GM18511 (cell line): Measurements from ENCODE around the gene DNPH1.

Experiments used
- ATAC-seq: cut with Tn5 transposase; IDR thresholded peaks from one replicate; pipeline ENCODE4 v1.9.1; 2021; ENCODE audit warnings: mild to moderate bottlenecking, moderate library complexity; ENCODE audit not compliant: unreplicated experiment

Gene DNPH1

DNA sequence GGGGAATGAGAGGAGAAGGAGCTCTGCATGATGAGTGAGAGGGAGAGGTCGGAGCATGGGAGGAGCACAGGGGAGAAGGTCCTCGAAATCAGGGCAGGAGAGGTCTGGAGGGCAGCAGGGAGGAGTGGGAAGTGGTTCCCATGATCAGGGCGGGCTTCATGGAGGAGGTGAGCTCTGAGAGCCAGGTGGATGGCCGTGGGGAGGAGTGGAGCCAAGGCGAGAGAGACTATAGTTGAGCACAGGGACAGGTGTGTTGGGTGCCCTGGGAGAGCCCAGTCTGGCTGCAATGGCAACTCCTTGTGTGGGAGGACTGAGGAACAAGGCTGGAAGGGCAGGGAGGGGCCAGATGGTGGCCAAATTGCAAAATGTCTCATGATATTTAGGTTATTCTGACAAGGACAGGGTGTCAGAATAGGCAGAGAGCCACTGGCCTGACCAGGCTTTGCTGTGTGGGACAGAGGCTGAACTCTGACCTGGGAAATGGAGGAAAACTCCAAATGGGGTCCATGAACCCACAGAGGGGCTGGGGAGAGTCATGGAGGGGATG lies 35.4 kb upstream of the DNPH1 start:
- ATAC-seq: no peak

DNA sequence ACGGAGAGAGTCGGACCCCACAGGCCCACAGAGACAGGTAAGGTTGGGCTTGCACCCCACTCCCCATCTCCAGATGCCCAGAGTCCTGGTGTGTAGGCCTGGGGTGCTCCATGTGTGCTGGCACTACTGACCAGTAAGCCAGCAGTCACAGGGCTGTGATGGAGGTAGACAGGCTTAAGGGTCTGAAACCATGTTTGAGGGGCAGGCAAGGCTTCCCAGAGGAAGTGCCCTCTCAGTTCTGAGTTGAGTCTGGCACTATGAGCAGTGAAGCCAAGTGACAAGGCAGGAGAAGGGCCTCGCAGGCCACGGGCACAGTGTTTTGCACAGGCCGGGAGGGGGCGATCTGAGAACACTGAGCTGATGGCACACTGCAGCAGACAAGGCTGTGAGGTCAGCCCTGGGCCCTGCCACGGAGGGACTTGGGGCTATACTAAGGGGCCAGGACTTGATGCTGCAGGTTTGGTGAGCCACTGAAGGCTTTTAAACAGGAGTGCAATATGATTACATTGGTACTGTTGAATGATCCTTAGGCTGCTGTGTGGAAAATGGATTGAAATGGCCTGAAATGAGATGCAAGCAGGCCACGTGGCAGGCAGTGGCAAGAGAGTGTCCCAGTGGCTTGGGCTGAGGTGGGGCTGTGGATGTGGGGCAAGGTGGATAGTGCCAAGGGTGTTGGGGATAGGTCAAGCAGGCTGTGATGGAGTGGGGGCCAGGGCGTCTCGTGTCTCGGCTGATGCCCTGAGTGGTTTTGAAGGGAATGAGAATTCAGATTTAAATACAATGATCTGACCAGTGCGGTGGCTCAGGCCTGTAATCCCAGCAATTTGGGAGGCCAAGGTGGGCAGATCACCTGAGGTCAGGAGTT lies 34.3 kb upstream of the DNPH1 start:
- ATAC-seq: no peak

GRCh38 chr6:43262780-43263313 lies 33.6 kb upstream of the DNPH1 start:
- ATAC-seq: no peak

DNA sequence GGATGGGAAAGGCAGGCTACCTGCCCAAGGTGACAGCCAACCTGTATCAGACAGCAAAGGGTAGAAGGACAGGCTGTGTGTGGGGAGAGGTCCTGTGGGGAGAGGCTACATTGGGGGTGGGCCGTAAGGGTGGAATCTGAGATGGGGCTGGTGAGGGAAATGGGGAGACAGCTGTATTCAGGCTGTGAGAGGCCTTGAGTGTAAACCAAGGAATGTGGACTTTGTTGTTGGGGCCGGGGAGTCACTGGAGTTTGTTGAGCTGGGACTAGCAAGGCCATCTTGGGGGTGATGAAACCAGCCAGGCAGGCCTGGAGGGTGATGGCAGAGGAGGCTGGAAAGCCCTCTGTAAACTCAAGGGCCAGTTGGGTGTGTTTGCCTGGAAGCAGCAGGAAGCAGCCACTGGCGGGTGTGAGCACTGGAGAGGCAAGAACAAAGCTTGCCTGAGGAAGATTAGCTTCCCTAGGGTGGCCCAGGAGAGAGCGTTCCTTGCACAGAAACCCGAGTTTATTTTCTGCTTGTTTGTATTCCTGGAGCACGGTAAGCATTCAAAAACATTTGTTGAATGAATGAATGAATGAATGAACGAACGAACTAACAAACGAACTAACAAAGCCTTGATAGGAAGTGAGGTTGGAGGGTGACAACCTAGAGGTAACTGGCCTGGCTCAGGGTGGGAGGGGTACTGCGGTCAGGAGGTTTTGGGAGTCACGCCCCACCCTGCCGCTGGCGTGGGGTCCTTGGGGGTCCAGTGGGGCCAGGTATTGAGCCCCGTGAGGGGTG lies 32.9 kb upstream of the DNPH1 start:
- ATAC-seq: no peak

DNA sequence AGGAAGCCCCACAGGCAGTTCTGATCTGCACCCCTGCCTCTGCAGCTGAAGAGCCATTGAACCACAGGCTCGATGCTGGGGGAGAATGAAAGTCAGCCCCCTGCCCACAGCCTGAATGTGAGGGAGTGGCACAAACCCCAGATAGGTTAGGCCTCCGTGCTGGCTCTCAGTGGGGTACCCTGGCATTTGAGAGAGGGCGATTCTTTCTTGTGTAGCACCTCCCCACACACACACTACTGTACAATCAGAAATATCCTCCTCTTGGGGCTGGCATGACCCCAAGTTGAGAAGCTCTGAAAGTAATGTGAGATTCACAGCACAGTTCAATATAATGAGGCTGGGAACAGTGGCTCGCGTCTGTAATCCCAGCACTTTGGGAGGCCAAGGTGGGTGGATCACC lies 31.9 kb upstream of the DNPH1 start:
- ATAC-seq: no peak

DNA sequence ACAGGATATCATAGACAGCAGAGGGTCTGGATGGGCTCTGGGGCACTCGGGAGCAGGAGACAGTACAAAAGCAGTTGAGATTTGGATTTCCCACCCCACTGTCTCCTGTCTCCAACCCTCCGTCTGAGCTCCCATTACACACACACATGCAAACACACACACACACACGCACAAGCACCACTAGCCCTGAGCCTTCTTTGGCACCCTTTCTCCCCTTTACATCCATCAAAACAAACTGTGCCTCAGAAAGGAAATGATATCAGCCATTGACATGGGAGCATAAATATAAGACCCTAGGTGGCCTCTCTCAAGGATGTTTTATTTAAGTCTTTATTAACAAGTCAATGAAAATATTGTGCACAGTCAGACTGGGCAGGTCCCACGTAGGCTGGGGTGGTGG lies 31.5 kb upstream of the DNPH1 start:
- no peak for ATAC-seq

DNA sequence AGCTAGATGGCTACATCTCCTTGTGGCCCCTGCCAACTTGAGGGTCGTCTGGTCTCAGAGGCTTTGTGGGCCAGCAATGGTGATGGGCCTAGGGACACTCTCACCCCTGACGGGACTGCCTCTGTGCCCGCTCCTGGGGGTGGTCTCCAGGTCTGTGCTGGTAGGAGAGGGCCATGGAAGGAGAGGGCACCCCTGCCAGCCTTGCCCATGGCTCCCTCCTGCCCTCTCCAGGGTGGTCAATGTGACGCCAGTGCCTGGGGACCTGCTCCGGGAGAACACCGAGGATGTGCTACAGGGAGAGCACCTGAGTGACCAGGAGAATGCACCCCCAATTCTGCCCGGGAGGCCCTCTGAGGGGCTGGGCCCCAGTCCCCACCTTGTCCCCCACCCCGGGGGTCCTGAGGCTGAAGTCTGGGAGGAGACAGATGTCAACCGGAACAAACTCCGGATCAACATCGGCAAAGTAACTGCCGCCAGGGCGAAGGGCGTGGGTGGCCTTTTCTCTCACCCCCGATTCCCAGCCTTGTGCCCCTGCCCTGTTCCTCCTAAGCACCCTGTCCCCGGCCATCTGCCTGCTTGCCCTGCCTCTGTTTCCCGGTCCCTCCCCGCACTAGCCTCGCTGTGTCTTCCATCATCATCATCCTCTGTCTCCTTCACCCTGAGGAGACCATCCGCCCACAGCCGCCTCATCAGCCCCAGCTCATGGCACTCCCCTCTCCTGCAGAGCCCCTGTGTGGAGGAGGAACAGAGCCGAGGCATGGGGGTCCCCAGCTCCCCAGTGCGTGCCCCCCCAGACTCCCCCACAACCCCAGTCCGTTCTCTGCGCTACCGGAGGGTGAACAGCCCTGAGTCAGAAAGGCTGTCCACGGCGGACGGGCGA lies 29.8 kb upstream of the DNPH1 start:
- ATAC-seq: no peak

DNA sequence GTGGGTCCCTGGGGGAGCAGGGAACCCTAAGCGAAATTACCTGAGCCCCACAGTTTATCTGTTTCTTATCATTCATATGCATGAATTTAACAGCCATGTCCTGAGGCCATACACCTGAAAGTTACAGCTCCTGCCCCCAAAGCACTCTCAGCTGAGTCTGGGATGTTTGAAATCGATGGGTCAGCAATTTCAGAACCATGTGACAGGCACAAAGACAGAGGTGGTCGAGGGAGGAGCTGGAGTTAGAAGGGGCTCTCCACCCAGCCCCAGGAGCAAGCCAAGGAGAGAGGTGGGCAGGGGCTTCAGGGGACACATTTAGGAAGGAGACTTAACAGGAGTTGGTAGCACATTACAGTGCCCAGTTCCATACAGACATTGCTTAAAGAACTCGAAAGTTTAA lies 28.9 kb upstream of the DNPH1 start:
- no peak for ATAC-seq

DNA sequence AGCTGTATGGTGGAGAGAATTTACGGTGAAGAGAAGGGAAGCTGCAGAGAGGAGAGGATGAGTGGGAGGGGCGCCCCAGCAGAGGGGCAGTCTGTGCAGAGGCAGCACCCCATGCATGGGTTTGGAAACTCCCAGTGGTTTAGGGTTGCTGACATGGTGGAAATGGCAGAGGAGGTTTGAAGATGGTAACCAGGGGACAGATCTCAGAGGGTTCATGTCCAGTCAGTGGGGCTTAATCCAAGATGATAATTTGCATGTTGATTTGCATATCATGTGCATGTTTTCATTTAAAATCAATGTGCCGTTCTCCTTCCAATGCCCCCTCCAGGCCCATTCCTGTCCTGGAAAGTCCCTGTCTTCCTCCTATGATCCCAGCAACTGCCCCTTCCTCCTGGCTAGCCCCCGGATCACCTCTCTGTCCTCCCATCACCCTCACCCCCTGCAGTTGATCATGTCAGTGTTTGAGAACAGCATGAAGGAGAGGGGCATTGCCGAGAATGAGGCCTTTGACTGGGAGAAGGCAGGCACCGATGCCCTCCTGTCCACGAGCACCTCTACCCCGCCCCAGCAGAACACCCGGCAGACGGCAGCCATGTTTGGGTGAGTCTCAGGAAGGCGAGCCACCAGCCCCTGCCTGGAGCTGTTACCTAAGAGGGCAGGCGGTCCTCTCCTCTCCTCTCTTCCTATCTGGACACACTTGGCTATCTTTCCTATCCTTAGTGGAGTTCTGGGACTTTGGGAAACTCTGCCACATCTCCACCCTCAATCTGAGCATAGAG lies 28.3 kb upstream of the DNPH1 start:
- no peak for ATAC-seq

DNA sequence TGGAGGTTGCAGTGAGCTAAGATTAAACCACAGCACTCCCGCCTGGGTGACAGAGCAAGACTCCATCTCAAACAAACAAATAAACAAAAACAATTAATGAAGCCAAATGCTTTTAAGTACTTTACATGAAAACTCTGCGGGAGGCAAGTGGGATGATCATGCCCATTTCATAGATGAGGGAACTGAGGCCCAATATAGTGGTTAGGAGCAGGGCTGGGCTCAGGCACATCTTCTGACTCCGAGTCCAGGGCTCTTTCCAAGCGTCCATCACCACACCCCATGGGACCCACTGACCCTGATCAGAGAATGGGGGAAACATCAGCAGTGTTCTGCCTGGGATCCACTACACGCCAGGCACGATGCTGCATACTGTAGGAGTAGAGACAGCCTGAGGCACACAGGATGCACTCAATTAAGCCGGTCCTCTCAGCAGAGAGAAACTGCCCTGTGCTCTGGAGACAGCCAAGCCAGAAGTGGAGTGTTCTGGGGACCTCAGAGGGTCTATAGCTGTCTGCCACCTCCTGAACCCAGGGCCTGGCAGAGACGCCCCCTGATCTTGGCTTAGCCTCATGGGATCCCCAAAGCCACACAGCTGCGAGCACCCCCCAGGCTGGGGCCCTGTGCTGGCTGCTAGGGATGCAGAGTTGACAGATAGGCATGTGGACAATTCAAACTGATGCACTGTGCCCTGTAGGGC lies 27.5 kb upstream of the DNPH1 start:
- no peak for ATAC-seq

- no peak for ATAC-seq
These were observed 26.2 kb upstream of the DNPH1 start for GRCh38 chr6:43255408-43256054.

DNA sequence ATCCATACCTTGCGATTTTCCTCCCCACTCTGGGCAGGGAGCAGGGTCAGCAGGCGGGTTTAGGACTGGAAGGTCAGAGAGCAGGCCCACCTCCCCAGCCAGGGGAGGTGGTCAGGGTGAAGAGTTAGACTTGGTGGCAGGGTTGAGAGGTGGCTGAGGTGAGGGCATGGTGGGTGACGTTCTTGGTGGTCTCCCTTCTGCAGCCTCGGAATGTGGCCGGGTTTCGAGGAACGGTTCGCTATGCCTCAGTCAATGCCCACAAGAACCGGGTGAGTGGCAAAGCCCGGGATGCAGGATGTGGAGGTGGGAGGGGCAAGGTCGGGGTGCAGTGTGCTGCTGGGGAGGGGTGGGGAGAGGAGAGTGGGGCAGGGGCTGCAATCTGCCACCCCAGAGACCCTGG lies 25.6 kb upstream of the DNPH1 start:
- no peak for ATAC-seq

DNA sequence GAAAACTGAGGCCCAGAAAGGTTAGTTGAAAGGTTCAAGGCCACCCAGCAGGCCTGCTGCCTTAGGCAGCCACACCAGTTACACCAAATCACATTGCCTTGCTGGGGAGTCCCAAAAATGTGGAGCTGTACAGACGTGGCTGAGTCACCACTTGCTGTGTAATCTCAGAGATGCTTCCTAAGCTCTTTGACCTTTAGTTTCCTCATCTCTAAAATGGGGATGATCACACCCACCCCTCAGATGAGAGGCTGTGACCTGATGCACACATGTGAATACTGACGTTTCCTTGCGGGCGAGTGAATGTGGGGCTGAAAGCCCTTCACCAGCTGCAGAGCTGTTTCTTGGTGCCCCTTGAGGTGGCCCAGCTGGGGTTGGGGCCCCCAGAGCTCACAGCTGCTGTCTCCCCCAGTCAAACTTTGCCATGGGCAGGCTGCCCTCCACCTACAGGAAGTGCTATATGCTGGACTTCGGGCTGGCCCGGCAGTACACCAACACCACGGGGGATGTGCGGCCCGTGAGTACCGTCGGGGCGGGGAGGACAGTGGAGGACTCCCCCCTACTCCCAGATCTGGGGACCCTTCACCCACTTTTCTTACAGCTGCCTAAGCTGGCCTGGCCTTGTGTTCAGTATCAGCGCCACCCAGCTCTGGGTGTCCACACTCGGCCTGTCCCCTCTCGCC lies 25.0 kb upstream of the DNPH1 start:
- no peak for ATAC-seq

- no peak for ATAC-seq
These were observed 24.1 kb upstream of the DNPH1 start for GRCh38 chr6:43253401-43253800.

DNA sequence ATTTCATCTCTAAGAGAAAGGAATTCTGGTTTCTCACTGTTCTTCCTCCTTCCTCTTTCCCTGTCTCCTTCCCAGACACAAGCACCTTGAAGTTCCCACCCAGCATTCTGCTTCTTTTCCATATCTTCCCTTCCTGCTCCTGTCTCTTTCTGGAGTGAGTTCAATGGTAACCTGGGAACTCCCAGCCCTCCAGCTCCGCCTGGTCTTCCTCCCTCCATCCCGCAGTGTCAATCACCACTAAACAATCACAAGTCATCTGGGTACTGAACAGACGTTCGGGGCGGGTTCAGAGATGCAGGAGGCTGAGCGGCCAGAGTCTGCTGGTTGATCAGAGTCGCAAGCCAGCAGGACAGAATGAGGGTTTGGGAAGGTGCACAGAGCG lies 21.7 kb upstream of the DNPH1 start:
- no peak for ATAC-seq

- no peak for ATAC-seq
These were observed 19.5 kb upstream of the DNPH1 start for GRCh38 chr6:43248791-43249190.

DNA sequence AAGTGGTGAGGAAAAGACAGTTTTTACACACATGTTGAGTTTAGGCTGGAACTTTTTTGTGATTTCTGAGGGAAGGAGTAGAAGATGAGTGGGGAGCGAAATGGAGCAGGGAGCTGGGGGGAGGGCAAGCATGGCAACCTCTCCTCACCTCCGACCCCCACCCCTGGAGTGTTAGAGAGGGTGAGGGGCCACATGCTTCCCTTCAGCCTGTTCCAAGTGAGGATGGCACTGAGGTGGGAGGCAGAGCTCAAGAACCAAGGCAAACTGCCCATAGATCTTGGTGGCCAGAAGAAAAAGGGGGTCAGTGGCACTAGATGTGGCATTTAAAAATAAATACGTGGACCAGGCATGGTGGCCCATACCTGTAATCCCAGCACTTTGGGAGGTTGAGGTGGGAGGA lies 18.8 kb upstream of the DNPH1 start:
- no peak for ATAC-seq
